Measurements from ENCODE around the gene SULF2. TPM values are rescaled to one million over a fixed set of nuclear protein-coding genes. Genes with fewer than 3 reads are reported as not detected.

SULF2 gene
- total RNA-seq, 1 experiment from 2014 or later = 66.1 TPM

DNA sequence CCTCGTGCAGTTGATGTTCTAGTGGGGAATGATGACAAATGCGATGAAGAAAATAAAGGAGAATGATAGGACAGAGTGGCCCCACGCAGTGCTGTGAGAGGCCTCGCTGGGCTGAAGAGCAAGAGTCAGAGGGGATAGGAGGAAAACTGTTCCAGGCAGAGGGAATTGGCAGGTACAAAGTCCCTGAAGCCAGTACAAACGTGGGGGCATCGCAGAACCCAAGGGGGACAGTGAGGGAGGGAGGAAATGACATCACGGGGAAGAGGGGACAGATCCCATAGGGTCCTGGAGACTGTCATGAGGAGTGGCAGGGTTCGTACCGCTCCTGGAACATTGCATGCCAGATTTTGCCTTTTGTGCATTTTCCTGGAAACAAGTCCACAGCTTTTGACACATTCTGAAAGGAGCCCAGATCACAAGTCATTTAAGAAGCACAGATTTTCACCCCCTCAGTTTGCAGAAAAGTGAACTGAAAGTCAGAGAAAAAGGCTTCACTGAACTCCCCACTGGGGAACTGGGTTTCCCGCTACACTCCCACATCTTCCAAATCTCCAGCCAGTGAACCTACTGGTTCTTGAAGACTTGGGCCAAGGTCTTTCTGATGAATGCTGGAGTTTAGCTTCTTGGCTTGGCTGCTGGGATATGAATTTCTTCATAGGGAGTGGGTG lies 77.0 kb downstream of the SULF2 start:
- Mint-ChIP-seq H3K27me3 (ENCODE audit: insufficient read depth, unreplicated experiment) (no peaks in the 10 kb centered on the region), H3K27ac (ENCODE audit: unreplicated experiment) (no peak overlapping the region), H3K36me3 (ENCODE audit: insufficient read depth, unreplicated experiment) (no peaks in the 10 kb centered on the region), H3K4me1 (ENCODE audit: low read depth, unreplicated experiment) (no peaks in the 10 kb centered on the region), H3K4me3 (ENCODE audit: unreplicated experiment) (no peak overlapping the region), H3K9me3 (ENCODE audit: unreplicated experiment) (no peaks in the 10 kb centered on the region)
- TF ChIP-seq, protein P1, sequence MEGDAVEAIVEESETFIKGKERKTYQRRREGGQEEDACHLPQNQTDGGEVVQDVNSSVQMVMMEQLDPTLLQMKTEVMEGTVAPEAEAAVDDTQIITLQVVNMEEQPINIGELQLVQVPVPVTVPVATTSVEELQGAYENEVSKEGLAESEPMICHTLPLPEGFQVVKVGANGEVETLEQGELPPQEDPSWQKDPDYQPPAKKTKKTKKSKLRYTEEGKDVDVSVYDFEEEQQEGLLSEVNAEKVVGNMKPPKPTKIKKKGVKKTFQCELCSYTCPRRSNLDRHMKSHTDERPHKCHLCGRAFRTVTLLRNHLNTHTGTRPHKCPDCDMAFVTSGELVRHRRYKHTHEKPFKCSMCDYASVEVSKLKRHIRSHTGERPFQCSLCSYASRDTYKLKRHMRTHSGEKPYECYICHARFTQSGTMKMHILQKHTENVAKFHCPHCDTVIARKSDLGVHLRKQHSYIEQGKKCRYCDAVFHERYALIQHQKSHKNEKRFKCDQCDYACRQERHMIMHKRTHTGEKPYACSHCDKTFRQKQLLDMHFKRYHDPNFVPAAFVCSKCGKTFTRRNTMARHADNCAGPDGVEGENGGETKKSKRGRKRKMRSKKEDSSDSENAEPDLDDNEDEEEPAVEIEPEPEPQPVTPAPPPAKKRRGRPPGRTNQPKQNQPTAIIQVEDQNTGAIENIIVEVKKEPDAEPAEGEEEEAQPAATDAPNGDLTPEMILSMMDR (IDR thresholded peaks at IDR 0.05; ENCODE audit: insufficient read depth in 1 of 2, low read depth in 1 of 2, low read length in 1 of 2, severe bottlenecking in 1 of 2, unreplicated experiment in 1 of 2) = no peak
- BruUV-seq (replicated peaks) = no TSS peak
- Histone ChIP-seq H3K36me3 (ENCODE audit: control insufficient read depth, insufficient read depth, low read length) (no peaks in the 10 kb centered on the region), H3K27me3 (replicated peaks; ENCODE audit: control insufficient read depth, insufficient read depth, low read length) (no peaks in the 10 kb centered on the region), H3K9me3 (no peaks in the 10 kb centered on the region), H3K4me1 (0 out of 2 replicates have a peak, but pooled peaks cover 4% of the 10 kb centered on the region), H3K4me3 (ENCODE audit: low read depth, low read length) (no peak overlapping the region)
- ChIA-PET CTCF (interaction anchor here (1.1 kb wide), 1 partner anchor 17 kb away, joined by 3 read pairs; no protein-coding TSS in a partner anchor), POLR2A (no interaction called here)
- no peak for DNase-seq
- intact Hi-C loops (cut with micrococcal nuclease; ENCODE audit: unreplicated experiment) = no loop called here

DNA sequence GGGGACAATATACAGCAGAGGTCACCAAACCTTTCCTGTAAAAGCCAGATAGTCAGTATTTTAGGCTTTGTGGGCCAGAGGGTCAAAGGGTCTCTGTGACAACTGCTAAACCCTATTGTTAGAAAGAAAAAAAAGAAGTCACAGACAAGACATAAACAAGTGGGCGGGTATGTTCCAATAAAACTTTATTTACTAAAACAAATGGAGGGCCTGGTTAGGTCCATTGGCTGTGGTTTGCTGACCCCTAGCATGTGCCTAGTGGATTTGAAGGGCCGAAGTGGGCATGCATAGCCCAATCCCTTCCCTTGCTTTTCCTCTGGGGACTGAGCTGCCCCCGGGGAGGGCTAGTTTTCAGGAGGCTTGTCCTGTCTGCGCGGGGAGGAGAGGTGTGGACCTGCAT lies 78.9 kb downstream of the SULF2 start:
- CTCF ChIA-PET = interaction anchor here (0.7 kb wide), 1 partner anchor 957 kb away, joined by 5 read pairs; no protein-coding TSS in a partner anchor
- intact Hi-C loops (cut with micrococcal nuclease; ENCODE audit: unreplicated experiment) = no loop called here
- Mint-ChIP-seq H3K4me3 (ENCODE audit: unreplicated experiment) (no peak overlapping the region), H3K9me3 (ENCODE audit: unreplicated experiment) (no peaks in the 10 kb centered on the region), H3K36me3 (ENCODE audit: insufficient read depth, unreplicated experiment) (no peaks in the 10 kb centered on the region), H3K27ac (ENCODE audit: unreplicated experiment) (no peak overlapping the region), H3K4me1 (ENCODE audit: low read depth, unreplicated experiment) (no peaks in the 10 kb centered on the region), H3K27me3 (ENCODE audit: insufficient read depth, unreplicated experiment) (no peaks in the 10 kb centered on the region)
- H3K9me3 ChIP-seq = no peaks in the 10 kb centered on the region
- no peaks in the 10 kb centered on the region for H3K36me3 ChIP-seq (ENCODE audit: control insufficient read depth, insufficient read depth, low read length)
- TF ChIP-seq, protein P1 (IDR thresholded peaks at IDR 0.05; ENCODE audit: insufficient read depth in 1 of 2, low read depth in 1 of 2, low read length in 1 of 2, severe bottlenecking in 1 of 2, unreplicated experiment in 1 of 2) = no peak
- H3K27me3 ChIP-seq (replicated peaks; ENCODE audit: control insufficient read depth, insufficient read depth, low read length) = no peaks in the 10 kb centered on the region
- POLR2A ChIA-PET = no interaction called here
- no peak overlapping the region for H3K4me3 ChIP-seq (ENCODE audit: low read depth, low read length)
- no peak for DNase-seq
- 0 out of 2 replicates have a peak, but pooled peaks cover 4% of the 10 kb centered on the region for H3K4me1 ChIP-seq
- BruUV-seq (replicated peaks) = no TSS peak

DNA sequence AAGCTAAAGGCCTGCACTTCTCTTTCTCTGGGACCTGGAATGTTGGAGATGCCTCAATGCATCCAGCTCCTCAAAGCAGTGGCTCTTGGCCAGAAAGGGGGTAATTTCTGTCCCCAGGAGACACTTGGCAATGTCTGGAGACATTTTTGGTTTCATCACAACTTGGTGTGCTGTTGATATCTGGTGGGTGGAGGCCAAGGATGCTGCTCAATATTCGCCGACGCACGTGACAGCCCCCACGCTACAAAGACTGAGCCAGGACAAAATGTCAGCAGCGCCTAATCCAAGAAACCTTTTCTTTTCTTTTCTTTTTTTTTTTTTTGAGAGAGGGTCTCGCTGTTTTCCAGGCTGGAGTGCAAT lies 79.8 kb downstream of the SULF2 start:
- intact Hi-C loops (cut with micrococcal nuclease; ENCODE audit: unreplicated experiment) = no loop called here
- Histone ChIP-seq H3K4me3 (ENCODE audit: low read depth, low read length) (no peak overlapping the region), H3K36me3 (ENCODE audit: control insufficient read depth, insufficient read depth, low read length) (no peaks in the 10 kb centered on the region), H3K4me1 (0 out of 2 replicates have a peak, but pooled peaks cover 4% of the 10 kb centered on the region), H3K27me3 (replicated peaks; ENCODE audit: control insufficient read depth, insufficient read depth, low read length) (no peaks in the 10 kb centered on the region), H3K9me3 (no peaks in the 10 kb centered on the region)
- no peak overlapping the region for H3K4me3 Mint-ChIP-seq (ENCODE audit: unreplicated experiment)
- no peak for DNase-seq
- H3K9me3 Mint-ChIP-seq (ENCODE audit: unreplicated experiment) = no peaks in the 10 kb centered on the region
- H3K4me1 Mint-ChIP-seq (ENCODE audit: low read depth, unreplicated experiment) = no peaks in the 10 kb centered on the region
- ChIA-PET POLR2A (no interaction called here), CTCF (interaction anchor here (0.7 to 1.2 kb wide), 3 partner anchors 31 to 956 kb away, joined by 3 to 5 read pairs (median 3); no protein-coding TSS in a partner anchor)
- no peaks in the 10 kb centered on the region for H3K27me3 Mint-ChIP-seq (ENCODE audit: insufficient read depth, unreplicated experiment)
- no TSS peak for BruUV-seq (replicated peaks)
- TF ChIP-seq, protein P1 (IDR thresholded peaks at IDR 0.05; ENCODE audit: insufficient read depth in 1 of 2, low read depth in 1 of 2, low read length in 1 of 2, severe bottlenecking in 1 of 2, unreplicated experiment in 1 of 2) = no peak
- no peaks in the 10 kb centered on the region for H3K36me3 Mint-ChIP-seq (ENCODE audit: insufficient read depth, unreplicated experiment)
- H3K27ac Mint-ChIP-seq (ENCODE audit: unreplicated experiment) = no peak overlapping the region

All from Caco-2 (cell line).